HUES6 (cell line): ENCODE measurements around the gene PPP2R2D.

ENCODE experiments used
- H3K27ac ChIP-seq: 2 replicates; pipeline ENCODE4 v1.7.0; 2013; ENCODE audit warnings: low read depth, mild to moderate bottlenecking, low read length, inconsistent platforms
- H3K27me3 ChIP-seq: 2 replicates; pipeline ENCODE4 v1.6.1; 2013; ENCODE audit warnings: low read length; ENCODE audit not compliant: control insufficient read depth, insufficient read depth
- H3K36me3 ChIP-seq: 2 replicates; pipeline ENCODE4 v1.6.1; 2013; ENCODE audit warnings: low read length; ENCODE audit not compliant: control insufficient read depth, insufficient read depth
- H3K4me1 ChIP-seq: 2 replicates; pipeline ENCODE4 v1.6.1; 2013; ENCODE audit warnings: low read length; ENCODE audit not compliant: control insufficient read depth, insufficient read depth
- H3K4me3 ChIP-seq: 2 replicates; pipeline ENCODE4 v1.5.1; 2013; ENCODE audit warnings: low read depth, low read length
- H3K9ac ChIP-seq: one replicate; pipeline ENCODE4 v1.6.1; 2013; ENCODE audit warnings: mild to moderate bottlenecking, low read length
- H3K9me3 ChIP-seq: 2 replicates; pipeline ENCODE4 v1.6.1; 2013; ENCODE audit warnings: low read depth, low read length; ENCODE audit not compliant: control insufficient read depth, insufficient read depth

PPP2R2D gene

DNA sequence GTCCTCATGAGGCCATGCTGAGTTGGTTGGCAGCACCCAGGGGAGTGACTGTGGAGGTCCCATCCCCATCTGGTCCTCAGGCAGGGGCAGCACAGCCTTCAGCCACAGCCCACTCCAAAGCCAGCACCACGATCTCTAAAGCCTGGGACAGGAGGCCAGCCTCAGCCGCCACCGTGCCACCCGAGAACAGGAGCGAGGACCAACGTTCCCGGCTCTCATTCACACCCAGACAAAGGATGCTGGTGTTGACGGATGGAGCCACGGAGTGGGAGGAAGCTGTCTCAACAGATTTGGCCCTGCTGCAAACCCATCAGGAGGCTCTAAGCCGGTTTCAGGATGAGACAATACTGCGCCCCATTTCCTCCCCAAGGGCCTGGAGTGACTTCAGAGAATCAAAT is 42.7 kb upstream of the PPP2R2D start:
- Histone ChIP-seq H3K4me1 (no peaks in the 10 kb centered on the region), H3K27me3 (no peaks in the 10 kb centered on the region), H3K36me3 (no peaks in the 10 kb centered on the region), H3K9ac (no peak overlapping the region), H3K27ac (no peak overlapping the region), H3K4me3 (no peak overlapping the region), H3K9me3 (no peaks in the 10 kb centered on the region)

DNA sequence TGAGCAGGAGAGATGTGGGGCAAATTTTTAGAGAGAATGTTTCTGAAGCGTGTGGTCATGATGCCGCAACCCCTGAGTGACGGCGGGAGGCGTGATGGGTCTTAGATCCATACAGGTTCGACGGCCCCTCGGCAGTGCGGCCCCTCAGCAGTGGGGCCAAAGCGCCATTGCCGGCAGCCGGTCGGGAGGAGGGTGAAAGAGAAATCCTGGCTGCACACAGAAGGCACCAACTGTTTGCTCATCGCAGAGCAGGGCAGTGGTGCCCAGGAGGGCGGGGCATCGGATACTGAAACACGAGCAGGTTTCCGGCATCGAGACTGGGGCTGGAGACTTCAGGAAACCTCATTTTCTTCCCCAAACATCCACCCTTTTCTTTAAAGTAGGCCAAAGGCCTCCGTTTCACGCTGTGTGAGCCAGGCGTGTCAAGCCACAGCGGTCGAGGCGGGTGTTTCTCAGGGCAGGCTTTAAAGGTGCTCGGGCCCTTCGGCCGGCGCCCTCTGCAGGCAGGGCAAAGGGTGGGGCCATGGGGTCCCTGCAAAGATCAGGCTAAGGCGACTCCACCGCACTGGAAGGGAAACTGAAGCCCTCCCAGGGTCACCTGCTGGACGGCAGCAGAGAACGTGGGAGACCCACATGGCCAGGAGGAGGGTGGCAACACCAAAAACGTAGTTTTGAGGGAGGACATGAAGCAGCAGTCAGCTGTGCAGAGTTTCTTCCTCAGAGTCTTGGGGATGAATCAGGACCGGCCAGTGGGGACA is 42.0 kb upstream of the PPP2R2D start:
- Histone ChIP-seq H3K36me3 (no peaks in the 10 kb centered on the region), H3K27me3 (no peaks in the 10 kb centered on the region), H3K4me1 (no peaks in the 10 kb centered on the region), H3K4me3 (no peak overlapping the region), H3K9ac (no peak overlapping the region), H3K9me3 (no peaks in the 10 kb centered on the region), H3K27ac (no peak overlapping the region)

GRCh38 chr10:131859341-131860020 is 41.3 kb upstream of the PPP2R2D start:
- no peak overlapping the region for H3K27ac ChIP-seq
- H3K4me1 ChIP-seq: no peaks in the 10 kb centered on the region
- no peak overlapping the region for H3K9ac ChIP-seq
- no peaks in the 10 kb centered on the region for H3K9me3 ChIP-seq
- no peaks in the 10 kb centered on the region for H3K27me3 ChIP-seq
- no peak overlapping the region for H3K4me3 ChIP-seq
- H3K36me3 ChIP-seq: no peaks in the 10 kb centered on the region

GRCh38 chr10:131860311-131860710 is 40.5 kb upstream of the PPP2R2D start:
- Histone ChIP-seq H3K36me3 (no peaks in the 10 kb centered on the region), H3K27ac (no peak overlapping the region), H3K9me3 (no peaks in the 10 kb centered on the region), H3K4me1 (no peaks in the 10 kb centered on the region), H3K27me3 (no peaks in the 10 kb centered on the region), H3K4me3 (no peak overlapping the region), H3K9ac (no peak overlapping the region)

DNA sequence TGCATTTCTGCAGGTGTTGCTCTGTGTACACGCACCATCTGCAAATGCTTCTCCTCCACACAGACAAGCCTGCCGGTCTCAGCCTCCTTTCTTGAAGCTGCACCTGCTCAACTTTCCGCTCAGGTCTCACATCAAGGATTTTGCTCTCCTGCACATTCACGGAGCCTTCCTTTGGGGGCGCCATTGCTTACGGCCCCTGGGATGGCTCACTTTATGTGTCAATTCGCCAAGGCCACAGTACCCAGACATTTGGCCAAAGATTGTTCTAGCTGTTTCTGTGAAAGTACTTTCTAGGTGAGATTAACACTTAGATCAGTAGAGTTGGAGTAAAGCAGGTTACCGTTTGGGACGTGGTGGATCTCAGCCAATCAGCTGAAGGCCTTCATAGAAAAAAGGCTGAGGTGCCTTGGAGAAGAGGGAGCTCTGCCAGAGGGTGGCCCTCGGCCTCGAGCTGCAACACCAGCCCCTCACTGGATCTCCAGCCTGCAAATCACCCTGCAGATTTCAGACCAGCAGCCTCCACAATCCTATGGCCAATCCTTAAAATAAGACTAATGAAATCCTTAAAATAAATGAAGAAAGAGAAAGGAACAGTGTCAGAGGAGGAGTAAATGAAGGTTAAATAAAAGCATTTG is 39.9 kb upstream of the PPP2R2D start:
- Histone ChIP-seq H3K36me3 (no peaks in the 10 kb centered on the region), H3K27me3 (no peaks in the 10 kb centered on the region), H3K4me3 (no peak overlapping the region), H3K4me1 (no peaks in the 10 kb centered on the region), H3K9me3 (no peaks in the 10 kb centered on the region), H3K9ac (no peak overlapping the region), H3K27ac (no peak overlapping the region)

DNA sequence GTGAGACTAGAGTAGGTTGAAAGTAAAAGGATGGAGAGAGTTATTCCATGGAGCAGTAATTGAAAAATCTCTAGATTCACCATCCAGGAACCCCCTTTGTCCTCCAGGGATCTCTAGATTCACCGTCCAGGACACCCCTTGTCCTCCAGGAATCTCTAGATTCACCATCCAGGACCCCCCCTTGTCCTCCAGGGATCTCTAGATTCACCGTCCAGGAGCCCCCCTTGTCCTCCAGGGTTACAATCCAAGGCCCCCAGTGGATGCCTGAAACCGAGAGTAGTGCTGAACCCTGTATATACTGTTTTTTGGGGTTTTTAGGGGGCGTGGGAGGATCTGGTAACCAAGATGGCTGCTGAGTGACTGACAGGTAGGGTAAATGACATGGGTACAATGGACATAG is 38.3 kb upstream of the PPP2R2D start:
- no peak overlapping the region for H3K9ac ChIP-seq
- H3K27me3 ChIP-seq: no peaks in the 10 kb centered on the region
- no peak overlapping the region for H3K4me3 ChIP-seq
- no peaks in the 10 kb centered on the region for H3K36me3 ChIP-seq
- H3K27ac ChIP-seq: no peak overlapping the region
- no peaks in the 10 kb centered on the region for H3K9me3 ChIP-seq
- H3K4me1 ChIP-seq: no peaks in the 10 kb centered on the region

- H3K9ac ChIP-seq: no peak overlapping the region
- no peaks in the 10 kb centered on the region for H3K27me3 ChIP-seq
- H3K9me3 ChIP-seq: 0 out of 2 replicates have a peak, but pooled peaks cover 3% of the 10 kb centered on the region
- no peaks in the 10 kb centered on the region for H3K36me3 ChIP-seq
- H3K4me3 ChIP-seq: no peak overlapping the region
- H3K4me1 ChIP-seq: no peaks in the 10 kb centered on the region
- no peak overlapping the region for H3K27ac ChIP-seq
Measured at GRCh38 chr10:131865223-131865917, 35.4 kb upstream of the PPP2R2D start.

DNA sequence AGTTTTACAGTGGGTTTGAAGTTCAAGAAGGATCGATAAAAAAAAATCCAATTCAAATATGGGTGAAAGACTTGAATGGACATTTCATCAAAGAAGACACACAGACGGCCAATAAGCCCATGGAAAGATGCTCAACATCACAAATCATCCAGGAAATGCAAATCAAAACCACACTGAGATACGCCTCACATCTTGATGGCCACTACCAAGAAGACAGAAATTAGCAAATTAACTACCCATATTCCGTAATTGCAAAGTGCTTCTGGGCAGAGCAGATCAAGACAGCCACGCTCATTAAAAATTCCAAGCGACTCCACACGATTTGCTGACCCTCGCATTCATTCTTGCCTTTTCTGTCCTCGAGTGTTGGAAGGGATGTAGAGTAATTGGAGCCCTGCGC is 34.1 kb upstream of the PPP2R2D start:
- Histone ChIP-seq H3K4me1 (no peaks in the 10 kb centered on the region), H3K27me3 (no peaks in the 10 kb centered on the region), H3K9me3 (0 out of 2 replicates have a peak, but pooled peaks cover 3% of the 10 kb centered on the region)

DNA sequence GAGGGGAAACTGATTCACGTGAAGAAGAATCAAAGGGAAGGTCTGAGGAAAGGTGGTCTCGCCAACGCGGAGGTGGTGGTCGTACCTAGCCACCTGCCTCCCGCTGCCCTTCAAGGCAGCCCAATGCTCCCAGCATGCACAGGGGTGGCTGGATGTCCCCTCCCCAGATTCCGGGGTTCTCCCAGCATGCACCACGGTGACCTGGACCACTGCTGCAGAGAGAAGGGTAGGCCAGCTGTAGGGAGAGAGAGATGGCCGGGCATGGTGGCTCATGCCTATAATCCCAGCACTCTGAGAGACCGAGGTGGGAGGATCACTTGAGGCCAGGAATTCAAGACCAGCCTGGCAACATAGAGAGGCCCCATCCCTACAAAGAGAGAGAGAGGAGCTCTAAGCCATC is 32.4 kb upstream of the PPP2R2D start:
- Histone ChIP-seq H3K27me3 (no peaks in the 10 kb centered on the region), H3K4me1 (no peaks in the 10 kb centered on the region), H3K9me3 (0 out of 2 replicates have a peak, but pooled peaks cover 3% of the 10 kb centered on the region), H3K9ac (no peak overlapping the region), H3K4me3 (no peak overlapping the region), H3K27ac (no peak overlapping the region), H3K36me3 (no peaks in the 10 kb centered on the region)

More for the DNA sequence above, 34.1 kb upstream of the PPP2R2D start:
- H3K27ac ChIP-seq: no peak overlapping the region
- H3K9ac ChIP-seq: no peak overlapping the region
- H3K4me3 ChIP-seq: no peak overlapping the region
- no peaks in the 10 kb centered on the region for H3K36me3 ChIP-seq

DNA sequence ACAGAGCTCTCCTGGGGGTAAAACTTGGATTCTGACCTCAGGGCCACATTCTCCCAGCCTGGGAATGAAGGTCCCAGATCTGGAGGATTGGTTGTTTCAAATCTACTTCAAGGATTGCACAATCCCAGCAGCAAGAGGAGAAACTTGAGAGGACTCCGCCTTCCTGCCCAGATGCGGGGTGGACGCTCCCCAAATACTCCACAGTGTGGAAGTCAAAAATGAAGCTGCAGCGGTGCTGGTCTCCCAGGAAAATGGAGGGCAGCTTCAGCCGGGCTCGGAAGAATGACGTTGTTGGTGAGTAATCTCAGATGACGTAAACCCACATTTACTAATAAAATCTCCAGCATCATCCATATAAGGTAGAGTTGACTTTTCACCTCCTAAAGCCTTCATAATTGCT is 31.5 kb upstream of the PPP2R2D start:
- no peak overlapping the region for H3K4me3 ChIP-seq
- no peaks in the 10 kb centered on the region for H3K36me3 ChIP-seq
- no peak overlapping the region for H3K9ac ChIP-seq
- H3K4me1 ChIP-seq: no peaks in the 10 kb centered on the region
- H3K27ac ChIP-seq: no peak overlapping the region
- H3K9me3 ChIP-seq: 0 out of 2 replicates have a peak, but pooled peaks cover 3% of the 10 kb centered on the region
- no peaks in the 10 kb centered on the region for H3K27me3 ChIP-seq
